H9 (cell line): ENCODE measurements around the gene ZKSCAN3. TPM values are rescaled to one million over a fixed set of nuclear protein-coding genes. Genes with fewer than 3 reads are reported as not detected.

Experiments used
- DNase-seq: peaks from one replicate; pipeline ENCODE4 v3.0.0-alpha.2; 2017
- H2AFZ ChIP-seq: one replicate; pipeline ENCODE4 v1.6.1; 2013; ENCODE audit warnings: mild to moderate bottlenecking, low read length, control low read depth, moderate library complexity
- H2AK5ac ChIP-seq: 2 replicates; pipeline ENCODE4 v1.6.1; 2013; ENCODE audit warnings: low read length, control low read depth, mixed read lengths; ENCODE audit not compliant: insufficient read length
- H2BK120ac ChIP-seq: one replicate; pipeline ENCODE4 v1.6.1; 2013; ENCODE audit warnings: low read depth, mild to moderate bottlenecking, low read length, control low read depth, inconsistent platforms; ENCODE audit not compliant: poor library complexity, severe bottlenecking
- H2BK12ac ChIP-seq: 2 replicates; pipeline ENCODE4 v1.6.1; 2013; ENCODE audit warnings: low read length, control low read depth, mixed read lengths, low read depth; ENCODE audit not compliant: insufficient read length
- H2BK15ac ChIP-seq: 2 replicates; pipeline ENCODE4 v1.6.1; 2013; ENCODE audit warnings: low read depth, low read length, control low read depth
- H2BK20ac ChIP-seq: one replicate; pipeline ENCODE4 v1.6.1; 2013; ENCODE audit warnings: low read depth, mild to moderate bottlenecking, low read length, control low read depth, inconsistent platforms; ENCODE audit not compliant: poor library complexity, severe bottlenecking
- H2BK5ac ChIP-seq: 2 replicates; pipeline ENCODE4 v1.6.1; 2013; ENCODE audit warnings: low read length, control low read depth, mixed read lengths; ENCODE audit not compliant: insufficient read length
- H3K14ac ChIP-seq: 2 replicates; pipeline ENCODE4 v1.6.1; 2013; ENCODE audit warnings: low read length, control low read depth; ENCODE audit not compliant: insufficient read depth
- H3K18ac ChIP-seq: 2 replicates; pipeline ENCODE4 v1.6.1; 2013; ENCODE audit warnings: low read depth, mild to moderate bottlenecking, mixed read lengths, low read length, control low read depth; ENCODE audit not compliant: insufficient read length
- H3K23ac ChIP-seq: 2 replicates; pipeline ENCODE4 v1.6.1; 2013; ENCODE audit warnings: low read length, control low read depth, mixed read lengths, low read depth; ENCODE audit not compliant: insufficient read length
- H3K23me2 ChIP-seq: 2 replicates; pipeline ENCODE4 v1.6.1; 2013; ENCODE audit warnings: low read depth, mild to moderate bottlenecking, mixed read lengths, low read length, control low read depth; ENCODE audit not compliant: insufficient read length, poor library complexity, severe bottlenecking
- H3K27ac ChIP-seq: 2 replicates; pipeline ENCODE4 v1.5.1; 2013; ENCODE audit warnings: low read length, control low read depth, mixed read lengths, low read depth; ENCODE audit not compliant: insufficient read length
- H3K27me3 ChIP-seq: 2 replicates; pipeline ENCODE4 v1.6.1; 2013; ENCODE audit warnings: low read length, control low read depth, inconsistent platforms; ENCODE audit not compliant: insufficient read depth
- H3K4ac ChIP-seq: 2 replicates; pipeline ENCODE4 v1.6.1; 2013; ENCODE audit warnings: low read depth, mild to moderate bottlenecking, control low read depth, inconsistent platforms, low read length, moderate library complexity
- H3K4me1 ChIP-seq: 2 replicates; pipeline ENCODE4 v1.6.1; 2013; ENCODE audit warnings: low read length, control low read depth, inconsistent platforms; ENCODE audit not compliant: insufficient read depth
- H3K4me2 ChIP-seq: 2 replicates; pipeline ENCODE4 v1.6.1; 2013; ENCODE audit warnings: low read length, control low read depth, mixed read lengths; ENCODE audit not compliant: insufficient read length, insufficient read depth
- H3K56ac ChIP-seq: 2 replicates; pipeline ENCODE4 v1.6.1; 2013; ENCODE audit warnings: low read depth, mild to moderate bottlenecking, mixed read lengths, low read length, control low read depth; ENCODE audit not compliant: insufficient read length
- H3K79me1 ChIP-seq: 2 replicates; pipeline ENCODE4 v1.6.1; 2013; ENCODE audit warnings: low read depth, mild to moderate bottlenecking, moderate library complexity, low read length, control low read depth, inconsistent platforms; ENCODE audit not compliant: insufficient read depth, poor library complexity, severe bottlenecking
- H3K79me2 ChIP-seq: 2 replicates; pipeline ENCODE4 v1.6.1; 2013; ENCODE audit warnings: low read length, control low read depth, inconsistent platforms; ENCODE audit not compliant: insufficient read depth
- H3K9ac ChIP-seq: 2 replicates; pipeline ENCODE4 v1.6.1; 2013; ENCODE audit warnings: low read length, control low read depth, mixed read lengths; ENCODE audit not compliant: insufficient read length; ENCODE audit errors: extremely low read depth
- H3K9me3 ChIP-seq: one replicate; pipeline ENCODE4 v1.6.1; 2013; ENCODE audit warnings: low read depth, low read length, inconsistent platforms; ENCODE audit not compliant: control insufficient read depth
- H3T11ph ChIP-seq: one replicate; pipeline ENCODE4 v1.6.1; 2013; ENCODE audit warnings: mild to moderate bottlenecking, low read length, control low read depth, inconsistent platforms
- H4K20me1 ChIP-seq: one replicate; pipeline ENCODE4 v1.6.1; 2013; ENCODE audit not compliant: control insufficient read depth, insufficient read length, insufficient read depth
- H4K5ac ChIP-seq: 2 replicates; pipeline ENCODE4 v1.6.1; 2013; ENCODE audit warnings: low read depth, mild to moderate bottlenecking, mixed read lengths, low read length, control low read depth; ENCODE audit not compliant: insufficient read length
- H4K8ac ChIP-seq: replicated peaks from 2 replicates; pipeline ENCODE4 v1.6.1; 2013; ENCODE audit warnings: low read length, control low read depth, mixed read lengths, low read depth; ENCODE audit not compliant: insufficient read length
- H4K91ac ChIP-seq: 2 replicates; pipeline ENCODE4 v1.6.1; 2013; ENCODE audit warnings: low read depth, mild to moderate bottlenecking, moderate library complexity, mixed read lengths, low read length, control low read depth; ENCODE audit not compliant: insufficient read length
- H3K27ac Mint-ChIP-seq, 3 experiments: 2 replicates in 2 of 3; 3 replicates in 1 of 3; pipeline ENCODE4 v1.8.0; 2020 to 2021; ENCODE audit warnings: mixed read lengths in 3 of 3, mild to moderate bottlenecking in 1 of 3, moderate library complexity in 1 of 3
- H3K27me3 Mint-ChIP-seq: 2 replicates; pipeline ENCODE4 v1.8.0; 2021; ENCODE audit warnings: low read depth, mild to moderate bottlenecking, moderate library complexity, mixed read lengths
- H3K36me3 Mint-ChIP-seq, 3 experiments: 2 replicates in 2 of 3; 3 replicates in 1 of 3; pipeline ENCODE4 v1.8.0; 2020 to 2021; ENCODE audit warnings: low read depth in 3 of 3, mixed read lengths in 3 of 3; ENCODE audit not compliant: insufficient read depth in 1 of 3
- H3K4me1 Mint-ChIP-seq, 2 experiments: 2 replicates each; pipeline ENCODE4 v1.8.0; 2020; ENCODE audit warnings: mixed read lengths in 2 of 2
- H3K4me3 Mint-ChIP-seq, 2 experiments: 2 replicates in 1 of 2; 3 replicates in 1 of 2; pipeline ENCODE4 v1.8.0; 2020 to 2021; ENCODE audit warnings: mild to moderate bottlenecking in 2 of 2, mixed read lengths in 2 of 2, moderate library complexity in 1 of 2
- H3K9me3 Mint-ChIP-seq, 2 experiments: 2 replicates in 1 of 2; 3 replicates in 1 of 2; pipeline ENCODE4 v1.8.0; 2020; ENCODE audit warnings: mild to moderate bottlenecking in 2 of 2, mixed read lengths in 2 of 2, moderate library complexity in 1 of 2
- CTCF ChIP-seq: fragments of 200-600 bp; sonication (generic); conservative IDR thresholded peaks from 3 replicates; pipeline ENCODE4 v1.8.0; 2021; ENCODE audit warnings: antibody characterized with exemption, mild to moderate bottlenecking
- WGBS: extraction: QIAGEN DNeasy Blood & Tissue Kit; methylation state at CpG from one replicate; pipeline ENCODE4 v1.1.7; 2013; ENCODE audit warnings: missing lambda C conversion rate, low lambda C conversion rate, mixed read lengths; ENCODE audit not compliant: insufficient read length; ENCODE audit errors: extremely low coverage; 5-methylcytosine and 5-hydroxymethylcytosine counted together
- total RNA-seq: library from RNA; stranded (reverse); gene quantifications from 2 replicates; pipeline ENCODE4 v1.2.1, GENCODE V29; 2021

Gene ZKSCAN3
- total RNA-seq, 1 experiment from 2014 or later: 8.7 TPM

- no peaks in the 10 kb centered on the region for H3K79me2 ChIP-seq
- H3K4ac ChIP-seq: no peak overlapping the region
- H2BK120ac ChIP-seq: no peak overlapping the region
- Mint-ChIP-seq H3K27ac (no peak overlapping the region), H3K4me3 (no peak overlapping the region), H3K36me3 (peaks cover 36 to 43% (median 39%) of the 10 kb centered on the region in 3 experiments), H3K27me3 (no peaks in the 10 kb centered on the region), H3K9me3 (peaks cover 32 to 41% of the 10 kb centered on the region in 2 experiments), H3K4me1 (peaks cover 9% of the 10 kb centered on the region in 2 experiments; a peak in 3 of 4 replicates)
- no peak for TF ChIP-seq CTCF
- H2BK5ac ChIP-seq: no peak overlapping the region
- no peak overlapping the region for H2BK20ac ChIP-seq
- H4K5ac ChIP-seq: no peak overlapping the region
- H3K79me1 ChIP-seq: no peaks in the 10 kb centered on the region
- no peaks in the 10 kb centered on the region for H3K4me1 ChIP-seq
- no peak overlapping the region for H3T11ph ChIP-seq
- no peak overlapping the region for H3K14ac ChIP-seq
- H3K9me3 ChIP-seq: peaks cover 24% of the 10 kb centered on the region
- no peak overlapping the region for H2AFZ ChIP-seq
- no peak overlapping the region for H3K27ac ChIP-seq
- no peak overlapping the region for H2AK5ac ChIP-seq
- WGBS: no CpG with 5 or more reads among the region's 1 CpG
- no peak overlapping the region for H3K4me2 ChIP-seq
- H3K23ac ChIP-seq: no peak overlapping the region
- H2BK15ac ChIP-seq: no peak overlapping the region
- H3K56ac ChIP-seq: no peak overlapping the region
- DNase-seq: no peak
- H2BK12ac ChIP-seq: no peak overlapping the region
- no peak overlapping the region for H4K8ac ChIP-seq
- H3K9ac ChIP-seq: no peak overlapping the region
- H3K27me3 ChIP-seq: no peaks in the 10 kb centered on the region
- no peaks in the 10 kb centered on the region for H4K20me1 ChIP-seq
- H3K18ac ChIP-seq: no peak overlapping the region
- H4K91ac ChIP-seq: no peak overlapping the region
- peaks cover 2% of the 10 kb centered on the region for H3K23me2 ChIP-seq
Observed at GRCh38 chr6:28330041-28330440, 19.7 kb upstream of the ZKSCAN3 start.
